H9 (cell line): ENCODE measurements around the gene SOD1. TPM values are rescaled to one million over a fixed set of nuclear protein-coding genes. Genes with fewer than 3 reads are reported as not detected.
A peak's percentile ranks its signal among the peaks of the same experiment; 100 is the strongest.
"Not testable (repeated sequence)": the region's sequence is repeated elsewhere in the genome, so short reads cannot be mapped to it uniquely, and the experiment has no call there.

Source experiments
- DNase-seq: peaks from one replicate; pipeline ENCODE4 v3.0.0-alpha.2; 2017
- H2AFZ ChIP-seq: one replicate; pipeline ENCODE4 v1.6.1; 2013; ENCODE audit warnings: mild to moderate bottlenecking, low read length, control low read depth, moderate library complexity
- H2AK5ac ChIP-seq: 2 replicates; pipeline ENCODE4 v1.6.1; 2013; ENCODE audit warnings: low read length, control low read depth, mixed read lengths; ENCODE audit not compliant: insufficient read length
- H2BK120ac ChIP-seq: one replicate; pipeline ENCODE4 v1.6.1; 2013; ENCODE audit warnings: low read depth, mild to moderate bottlenecking, low read length, control low read depth, inconsistent platforms; ENCODE audit not compliant: poor library complexity, severe bottlenecking
- H2BK12ac ChIP-seq: 2 replicates; pipeline ENCODE4 v1.6.1; 2013; ENCODE audit warnings: low read length, control low read depth, mixed read lengths, low read depth; ENCODE audit not compliant: insufficient read length
- H2BK15ac ChIP-seq: 2 replicates; pipeline ENCODE4 v1.6.1; 2013; ENCODE audit warnings: low read depth, low read length, control low read depth
- H2BK20ac ChIP-seq: one replicate; pipeline ENCODE4 v1.6.1; 2013; ENCODE audit warnings: low read depth, mild to moderate bottlenecking, low read length, control low read depth, inconsistent platforms; ENCODE audit not compliant: poor library complexity, severe bottlenecking
- H2BK5ac ChIP-seq: 2 replicates; pipeline ENCODE4 v1.6.1; 2013; ENCODE audit warnings: low read length, control low read depth, mixed read lengths; ENCODE audit not compliant: insufficient read length
- H3K14ac ChIP-seq: 2 replicates; pipeline ENCODE4 v1.6.1; 2013; ENCODE audit warnings: low read length, control low read depth; ENCODE audit not compliant: insufficient read depth
- H3K18ac ChIP-seq: 2 replicates; pipeline ENCODE4 v1.6.1; 2013; ENCODE audit warnings: low read depth, mild to moderate bottlenecking, mixed read lengths, low read length, control low read depth; ENCODE audit not compliant: insufficient read length
- H3K23ac ChIP-seq: 2 replicates; pipeline ENCODE4 v1.6.1; 2013; ENCODE audit warnings: low read length, control low read depth, mixed read lengths, low read depth; ENCODE audit not compliant: insufficient read length
- H3K23me2 ChIP-seq: 2 replicates; pipeline ENCODE4 v1.6.1; 2013; ENCODE audit warnings: low read depth, mild to moderate bottlenecking, mixed read lengths, low read length, control low read depth; ENCODE audit not compliant: insufficient read length, poor library complexity, severe bottlenecking
- H3K27ac ChIP-seq: 2 replicates; pipeline ENCODE4 v1.5.1; 2013; ENCODE audit warnings: low read length, control low read depth, mixed read lengths, low read depth; ENCODE audit not compliant: insufficient read length
- H3K27me3 ChIP-seq: 2 replicates; pipeline ENCODE4 v1.6.1; 2013; ENCODE audit warnings: low read length, control low read depth, inconsistent platforms; ENCODE audit not compliant: insufficient read depth
- H3K4ac ChIP-seq: 2 replicates; pipeline ENCODE4 v1.6.1; 2013; ENCODE audit warnings: low read depth, mild to moderate bottlenecking, control low read depth, inconsistent platforms, low read length, moderate library complexity
- H3K4me1 ChIP-seq: 2 replicates; pipeline ENCODE4 v1.6.1; 2013; ENCODE audit warnings: low read length, control low read depth, inconsistent platforms; ENCODE audit not compliant: insufficient read depth
- H3K4me2 ChIP-seq: 2 replicates; pipeline ENCODE4 v1.6.1; 2013; ENCODE audit warnings: low read length, control low read depth, mixed read lengths; ENCODE audit not compliant: insufficient read length, insufficient read depth
- H3K56ac ChIP-seq: 2 replicates; pipeline ENCODE4 v1.6.1; 2013; ENCODE audit warnings: low read depth, mild to moderate bottlenecking, mixed read lengths, low read length, control low read depth; ENCODE audit not compliant: insufficient read length
- H3K79me1 ChIP-seq: 2 replicates; pipeline ENCODE4 v1.6.1; 2013; ENCODE audit warnings: low read depth, mild to moderate bottlenecking, moderate library complexity, low read length, control low read depth, inconsistent platforms; ENCODE audit not compliant: insufficient read depth, poor library complexity, severe bottlenecking
- H3K79me2 ChIP-seq: 2 replicates; pipeline ENCODE4 v1.6.1; 2013; ENCODE audit warnings: low read length, control low read depth, inconsistent platforms; ENCODE audit not compliant: insufficient read depth
- H3K9ac ChIP-seq: 2 replicates; pipeline ENCODE4 v1.6.1; 2013; ENCODE audit warnings: low read length, control low read depth, mixed read lengths; ENCODE audit not compliant: insufficient read length; ENCODE audit errors: extremely low read depth
- H3K9me3 ChIP-seq: one replicate; pipeline ENCODE4 v1.6.1; 2013; ENCODE audit warnings: low read depth, low read length, inconsistent platforms; ENCODE audit not compliant: control insufficient read depth
- H3T11ph ChIP-seq: one replicate; pipeline ENCODE4 v1.6.1; 2013; ENCODE audit warnings: mild to moderate bottlenecking, low read length, control low read depth, inconsistent platforms
- H4K20me1 ChIP-seq: one replicate; pipeline ENCODE4 v1.6.1; 2013; ENCODE audit not compliant: control insufficient read depth, insufficient read length, insufficient read depth
- H4K5ac ChIP-seq: 2 replicates; pipeline ENCODE4 v1.6.1; 2013; ENCODE audit warnings: low read depth, mild to moderate bottlenecking, mixed read lengths, low read length, control low read depth; ENCODE audit not compliant: insufficient read length
- H4K8ac ChIP-seq: replicated peaks from 2 replicates; pipeline ENCODE4 v1.6.1; 2013; ENCODE audit warnings: low read length, control low read depth, mixed read lengths, low read depth; ENCODE audit not compliant: insufficient read length
- H4K91ac ChIP-seq: 2 replicates; pipeline ENCODE4 v1.6.1; 2013; ENCODE audit warnings: low read depth, mild to moderate bottlenecking, moderate library complexity, mixed read lengths, low read length, control low read depth; ENCODE audit not compliant: insufficient read length
- H3K27ac Mint-ChIP-seq, 3 experiments: 2 replicates in 2 of 3; 3 replicates in 1 of 3; pipeline ENCODE4 v1.8.0; 2020 to 2021; ENCODE audit warnings: mixed read lengths in 3 of 3, mild to moderate bottlenecking in 1 of 3, moderate library complexity in 1 of 3
- H3K27me3 Mint-ChIP-seq: 2 replicates; pipeline ENCODE4 v1.8.0; 2021; ENCODE audit warnings: low read depth, mild to moderate bottlenecking, moderate library complexity, mixed read lengths
- H3K36me3 Mint-ChIP-seq, 3 experiments: 2 replicates in 2 of 3; 3 replicates in 1 of 3; pipeline ENCODE4 v1.8.0; 2020 to 2021; ENCODE audit warnings: low read depth in 3 of 3, mixed read lengths in 3 of 3; ENCODE audit not compliant: insufficient read depth in 1 of 3
- H3K4me1 Mint-ChIP-seq, 2 experiments: 2 replicates each; pipeline ENCODE4 v1.8.0; 2020; ENCODE audit warnings: mixed read lengths in 2 of 2
- H3K4me3 Mint-ChIP-seq, 2 experiments: 2 replicates in 1 of 2; 3 replicates in 1 of 2; pipeline ENCODE4 v1.8.0; 2020 to 2021; ENCODE audit warnings: mild to moderate bottlenecking in 2 of 2, mixed read lengths in 2 of 2, moderate library complexity in 1 of 2
- H3K9me3 Mint-ChIP-seq, 2 experiments: 2 replicates in 1 of 2; 3 replicates in 1 of 2; pipeline ENCODE4 v1.8.0; 2020; ENCODE audit warnings: mild to moderate bottlenecking in 2 of 2, mixed read lengths in 2 of 2, moderate library complexity in 1 of 2
- CTCF ChIP-seq: fragments of 200-600 bp; sonication (generic); conservative IDR thresholded peaks from 3 replicates; pipeline ENCODE4 v1.8.0; 2021; ENCODE audit warnings: antibody characterized with exemption, mild to moderate bottlenecking
- WGBS: extraction: QIAGEN DNeasy Blood & Tissue Kit; methylation state at CpG from one replicate; pipeline ENCODE4 v1.1.7; 2013; ENCODE audit warnings: missing lambda C conversion rate, low lambda C conversion rate, mixed read lengths; ENCODE audit not compliant: insufficient read length; ENCODE audit errors: extremely low coverage; 5-methylcytosine and 5-hydroxymethylcytosine counted together
- total RNA-seq: library from RNA; stranded (reverse); gene quantifications from 2 replicates; pipeline ENCODE4 v1.2.1, GENCODE V29; 2021

The SOD1 gene
- total RNA-seq, 1 experiment from 2014 or later = 201 TPM

GRCh38 chr21:31665397-31665796 lies 5.9 kb downstream of the SOD1 start:
- Histone ChIP-seq H2BK120ac (no peak overlapping the region), H3K27ac (no peak overlapping the region), H3T11ph (no peak overlapping the region), H4K20me1 (no peaks in the 10 kb centered on the region), H3K23ac (no peak overlapping the region), H3K27me3 (no peaks in the 10 kb centered on the region), H3K18ac (no peak overlapping the region), H3K14ac (no peak overlapping the region), H4K5ac (no peak overlapping the region), H3K9ac (no peak overlapping the region), H2BK5ac (no peak overlapping the region), H3K4me2 (no peak overlapping the region), H3K4ac (no peak overlapping the region), H3K79me2 (peaks cover 15% of the 10 kb centered on the region; the same call in 1 of the 2 replicates), H4K91ac (no peak overlapping the region), H2BK15ac (no peak overlapping the region), H2AFZ (no peak overlapping the region), H2BK12ac (no peak overlapping the region), H3K23me2 (peaks cover 2% of the 10 kb centered on the region), H4K8ac (no peak overlapping the region), H2BK20ac (no peak overlapping the region), H3K56ac (no peak overlapping the region), H3K9me3 (no peaks in the 10 kb centered on the region), H3K79me1 (peaks cover 4% of the 10 kb centered on the region), H3K4me1 (no peaks in the 10 kb centered on the region), H2AK5ac (no peak overlapping the region)
- H3K27ac Mint-ChIP-seq = peak overlapping the region in 2 of 3 experiments; percentile 35 to 36; a peak in 4 of 7 replicates
- peaks cover 37 to 59% (median 55%) of the 10 kb centered on the region in 3 experiments for H3K36me3 Mint-ChIP-seq
- H3K27me3 Mint-ChIP-seq = no peaks in the 10 kb centered on the region
- TF ChIP-seq CTCF = 0 out of 3 replicates have a peak, but pooled peaks have one; percentile 10
- peak; percentile 35 for DNase-seq
- H3K9me3 Mint-ChIP-seq = no peaks in the 10 kb centered on the region
- no CpG with 5 or more reads among the region's 8 CpGs for WGBS
- no peak overlapping the region for H3K4me3 Mint-ChIP-seq
- peaks cover 40 to 57% of the 10 kb centered on the region in 2 experiments for H3K4me1 Mint-ChIP-seq

GRCh38 chr21:31665869-31666268 lies 6.4 kb downstream of the SOD1 start:
- H3K9me3 ChIP-seq, H3K4me3 Mint-ChIP-seq, H2BK20ac ChIP-seq, H4K8ac ChIP-seq, H2AK5ac ChIP-seq, H3K14ac ChIP-seq, DNase-seq, H3K56ac ChIP-seq, H3K23ac ChIP-seq, H3K27ac ChIP-seq, H3K4me1 ChIP-seq, H3K4me2 ChIP-seq, H3K4ac ChIP-seq, H2BK120ac ChIP-seq, H2BK15ac ChIP-seq, H3K27me3 Mint-ChIP-seq, H3K9me3 Mint-ChIP-seq, H3K27me3 ChIP-seq, H2AFZ ChIP-seq, H4K20me1 ChIP-seq, H3K79me1 ChIP-seq, H3K18ac ChIP-seq, H2BK12ac ChIP-seq, H3K9ac ChIP-seq, H3T11ph ChIP-seq, H3K23me2 ChIP-seq, H2BK5ac ChIP-seq, H4K91ac ChIP-seq, H4K5ac ChIP-seq: not testable (repeated sequence)
- Mint-ChIP-seq H3K4me1 (peaks cover 39 to 56% of the 10 kb centered on the region in 2 experiments), H3K27ac (peak overlapping the region in 1 of 3 experiments; percentile 35; a peak in 2 of 7 replicates), H3K36me3 (peaks cover 37 to 59% (median 55%) of the 10 kb centered on the region in 3 experiments)
- no CpG with 5 or more reads among the region's 4 CpGs for WGBS
- peaks cover 11% of the 10 kb centered on the region; the same call in 1 of the 2 replicates for H3K79me2 ChIP-seq
